Lower lobe of right lung (tissue), 2 donors: ENCODE measurements around the gene DPYSL4. TPM values are rescaled to one million over a fixed set of nuclear protein-coding genes. Genes with fewer than 3 reads are reported as not detected.
"Not testable (repeated sequence)": the region's sequence is repeated elsewhere in the genome, so short reads cannot be mapped to it uniquely, and the experiment has no call there.

Experiments used
- ATAC-seq, 2 donors: fragments of 200-7000 bp; cut with Tn5 transposase; one replicate each; pipeline ENCODE4 v1.9.1; 2020 to 2022; ENCODE audit warnings: mild to moderate bottlenecking in 2 of 2, moderate library complexity in 2 of 2
- DNase-seq: peaks from one replicate; pipeline ENCODE4 v3.0.0-alpha.2; 2020
- H3K27ac ChIP-seq: fragments of 200-600 bp; one replicate; pipeline ENCODE4 v1.8.0; 2022
- H3K27me3 ChIP-seq: fragments of 200-600 bp; one replicate; pipeline ENCODE4 v1.8.0; 2022; ENCODE audit warnings: low read depth
- H3K36me3 ChIP-seq: fragments of 200-600 bp; one replicate; pipeline ENCODE4 v1.8.0; 2022; ENCODE audit warnings: mild to moderate bottlenecking
- H3K4me1 ChIP-seq: fragments of 200-600 bp; one replicate; pipeline ENCODE4 v1.8.0; 2022
- H3K4me3 ChIP-seq: fragments of 200-600 bp; one replicate; pipeline ENCODE4 v1.8.0; 2022; ENCODE audit warnings: mild to moderate bottlenecking
- H3K9me3 ChIP-seq: fragments of 200-600 bp; one replicate; pipeline ENCODE4 v1.8.0; 2022
- intact Hi-C: fragments of 100-400 bp; cut with DNase I; formaldehyde crosslinking; loops from one replicate; pipeline ENCODE4 v1.11.0; 2022
- total RNA-seq: library from RNA; stranded (reverse); fragmentation: NEBNext Ultra II Directional; extraction: Animal tissue kit (Norgen Biotek cat#: 25700); gene quantifications from one replicate; pipeline ENCODE4 v1.2.1, GENCODE V29; 2021
- TF ChIP-seq, protein P1 (sequence below): fragments of 200-600 bp; IDR thresholded peaks from one replicate; pipeline ENCODE4 v1.8.0; 2022; ENCODE audit warnings: antibody characterized with exemption, mild to moderate bottlenecking
- donor health status: DM: no; HTN: yes; CAD: no; lungs with severe emphysema.

Gene DPYSL4
- total RNA-seq, 1 donor from 2014 or later = 2.1 TPM

DNA sequence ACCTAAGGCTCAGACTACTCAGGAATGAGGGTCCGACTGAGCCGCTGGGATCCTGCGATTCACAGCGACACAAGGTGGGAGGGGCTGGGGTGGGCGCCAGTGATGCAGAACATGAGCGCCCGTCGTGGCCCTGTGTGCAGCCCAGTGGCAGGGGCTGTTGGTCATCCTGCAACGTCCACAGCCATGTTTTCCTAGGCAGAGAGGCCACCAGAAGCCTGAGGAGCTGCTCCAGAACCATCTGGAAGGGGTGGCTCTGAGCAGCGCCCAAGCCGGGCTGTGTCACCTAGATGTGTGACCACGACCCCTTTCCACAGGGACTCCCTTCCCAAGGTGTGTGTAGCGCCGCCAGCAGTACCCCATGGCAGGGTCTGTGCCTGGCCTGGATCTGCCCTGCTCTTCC lies 24.5 kb downstream of the DPYSL4 start:
- intact Hi-C loops = no loop called here
- no peaks in the 10 kb centered on the region for H3K27me3 ChIP-seq
- DNase-seq (no peak), ATAC-seq (no peak)
- no peak overlapping the region for H3K27ac ChIP-seq
- H3K36me3 ChIP-seq = no peaks in the 10 kb centered on the region
- no peaks in the 10 kb centered on the region for H3K4me1 ChIP-seq
- no peak overlapping the region for H3K4me3 ChIP-seq
- peaks cover 10% of the 10 kb centered on the region for H3K9me3 ChIP-seq
- TF ChIP-seq, protein P1, sequence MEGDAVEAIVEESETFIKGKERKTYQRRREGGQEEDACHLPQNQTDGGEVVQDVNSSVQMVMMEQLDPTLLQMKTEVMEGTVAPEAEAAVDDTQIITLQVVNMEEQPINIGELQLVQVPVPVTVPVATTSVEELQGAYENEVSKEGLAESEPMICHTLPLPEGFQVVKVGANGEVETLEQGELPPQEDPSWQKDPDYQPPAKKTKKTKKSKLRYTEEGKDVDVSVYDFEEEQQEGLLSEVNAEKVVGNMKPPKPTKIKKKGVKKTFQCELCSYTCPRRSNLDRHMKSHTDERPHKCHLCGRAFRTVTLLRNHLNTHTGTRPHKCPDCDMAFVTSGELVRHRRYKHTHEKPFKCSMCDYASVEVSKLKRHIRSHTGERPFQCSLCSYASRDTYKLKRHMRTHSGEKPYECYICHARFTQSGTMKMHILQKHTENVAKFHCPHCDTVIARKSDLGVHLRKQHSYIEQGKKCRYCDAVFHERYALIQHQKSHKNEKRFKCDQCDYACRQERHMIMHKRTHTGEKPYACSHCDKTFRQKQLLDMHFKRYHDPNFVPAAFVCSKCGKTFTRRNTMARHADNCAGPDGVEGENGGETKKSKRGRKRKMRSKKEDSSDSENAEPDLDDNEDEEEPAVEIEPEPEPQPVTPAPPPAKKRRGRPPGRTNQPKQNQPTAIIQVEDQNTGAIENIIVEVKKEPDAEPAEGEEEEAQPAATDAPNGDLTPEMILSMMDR = no peak

DNA sequence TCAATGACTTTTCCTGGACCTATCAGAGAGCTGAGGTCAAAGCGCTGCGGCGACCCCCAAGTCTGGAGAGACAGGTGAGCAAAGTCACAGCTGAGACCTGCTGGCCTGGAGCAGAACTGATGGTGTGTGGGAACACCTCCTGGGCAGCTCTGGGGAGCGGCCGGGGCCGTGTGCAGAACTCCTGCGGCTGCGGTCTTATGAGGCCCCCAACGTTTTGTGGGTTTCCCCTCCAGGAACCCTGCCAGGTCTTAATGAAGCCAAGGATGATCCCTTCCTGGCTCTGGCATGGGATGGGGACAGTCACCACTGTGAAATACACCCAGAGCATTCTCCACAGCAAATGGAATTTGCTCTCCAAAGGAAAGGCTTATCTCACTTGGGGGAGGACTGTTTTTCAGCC lies 26.1 kb downstream of the DPYSL4 start:
- ATAC-seq = no peak
- Histone ChIP-seq H3K9me3 (peaks cover 10% of the 10 kb centered on the region), H3K27ac (no peak overlapping the region), H3K36me3 (no peaks in the 10 kb centered on the region), H3K4me1 (no peaks in the 10 kb centered on the region), H3K27me3 (no peaks in the 10 kb centered on the region), H3K4me3 (no peak overlapping the region)
- TF ChIP-seq, protein P1 = no peak
- no peak for DNase-seq
- intact Hi-C loops = no loop called here

DNA sequence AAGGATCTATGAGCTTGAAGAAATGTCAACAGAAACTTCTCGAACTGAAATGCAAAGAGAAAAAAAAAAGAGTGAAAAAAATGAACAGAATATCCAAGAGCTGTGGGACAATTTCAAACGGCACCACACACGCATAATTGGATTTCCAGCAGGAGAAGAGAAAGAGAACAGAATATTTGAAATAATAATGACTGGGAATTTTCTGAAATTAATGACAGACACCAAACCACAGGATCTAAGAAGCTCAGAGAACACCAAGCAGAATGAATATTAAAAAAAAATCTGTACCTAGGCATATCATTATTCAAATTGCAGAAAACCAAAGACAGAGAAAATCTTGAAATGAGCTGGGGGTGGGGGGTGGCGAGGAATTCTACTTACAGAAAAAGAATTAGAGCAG lies 27.2 kb downstream of the DPYSL4 start:
- intact Hi-C loops = no loop called here
- DNase-seq (no peak), ATAC-seq (no peak)
- Histone ChIP-seq H3K9me3 (peaks cover 10% of the 10 kb centered on the region), H3K36me3 (no peaks in the 10 kb centered on the region), H3K4me1 (no peaks in the 10 kb centered on the region), H3K27ac (no peak overlapping the region), H3K4me3 (no peak overlapping the region), H3K27me3 (no peaks in the 10 kb centered on the region)
- TF ChIP-seq, protein P1 = no peak

DNA sequence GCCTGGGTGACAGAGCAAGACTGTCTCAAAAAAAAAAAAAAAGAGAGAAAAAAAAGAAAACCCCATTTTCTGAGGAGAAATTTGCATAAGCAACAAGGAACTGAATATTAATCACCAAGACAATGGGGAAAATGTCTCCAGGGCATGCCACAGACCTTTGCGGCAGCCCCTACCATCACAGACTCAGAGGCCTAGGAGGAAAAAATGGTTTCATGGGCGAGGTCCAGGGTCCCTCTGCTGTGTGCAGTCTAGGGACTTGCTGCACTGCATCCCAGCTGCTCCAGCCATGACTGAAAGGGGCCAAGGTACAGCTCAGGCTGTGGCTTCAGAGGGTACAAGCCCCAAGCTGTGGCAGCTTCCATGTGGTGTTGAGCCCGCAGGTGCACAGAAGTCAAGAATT lies 29.7 kb downstream of the DPYSL4 start:
- H3K36me3 ChIP-seq, H3K27ac ChIP-seq, H3K27me3 ChIP-seq, DNase-seq, ATAC-seq, H3K4me1 ChIP-seq, intact Hi-C loops, H3K4me3 ChIP-seq: not testable (repeated sequence)
- peaks cover 10% of the 10 kb centered on the region for H3K9me3 ChIP-seq

DNA sequence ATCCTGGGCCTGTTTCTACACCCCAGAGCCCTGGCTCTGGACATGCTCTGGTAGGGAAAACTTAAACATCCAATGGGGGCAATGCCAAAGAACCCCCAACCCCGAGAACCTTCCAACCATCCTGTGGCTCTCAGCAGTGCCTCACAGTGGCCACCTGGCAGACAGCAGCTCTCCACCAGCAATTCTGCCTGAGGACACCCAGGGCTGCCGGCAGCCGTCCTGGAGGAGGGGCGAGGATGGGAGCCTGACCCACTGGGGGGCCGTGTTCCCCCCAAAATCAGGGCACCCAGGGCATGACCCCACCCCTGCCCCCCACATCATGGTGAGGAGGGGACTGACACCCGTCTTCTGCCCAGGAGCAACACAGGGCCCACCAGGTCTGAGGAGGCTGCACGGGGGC lies 32.7 kb downstream of the DPYSL4 start:
- no peak for DNase-seq

DNA sequence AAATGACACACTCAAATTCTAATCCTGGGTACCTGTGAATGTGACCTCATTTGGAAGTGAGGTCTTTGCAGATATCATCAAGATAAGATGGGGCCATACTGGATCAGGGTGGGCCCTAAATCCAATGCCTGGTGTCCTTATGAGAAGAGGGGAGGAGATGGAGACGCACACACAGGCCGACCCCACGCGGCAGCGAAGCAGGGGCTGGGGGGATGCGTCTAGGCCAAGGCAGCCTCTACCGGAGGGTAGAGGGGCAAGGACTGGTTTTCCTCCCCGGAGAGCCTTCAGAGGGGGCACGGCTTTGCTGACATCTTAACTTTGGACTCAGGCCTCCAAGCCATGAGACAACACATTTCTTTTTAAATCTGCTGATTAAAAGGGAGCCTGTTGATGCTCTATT lies 33.3 kb downstream of the DPYSL4 start:
- ATAC-seq (no peak), DNase-seq (no peak)
- TF ChIP-seq, protein P1 = no peak
- Histone ChIP-seq H3K36me3 (no peaks in the 10 kb centered on the region), H3K4me1 (peaks cover 7% of the 10 kb centered on the region), H3K27me3 (no peaks in the 10 kb centered on the region), H3K9me3 (peaks cover 3% of the 10 kb centered on the region), H3K27ac (no peak overlapping the region), H3K4me3 (no peak overlapping the region)
- intact Hi-C loops = loop anchor here (10.0 kb wide), 1 partner anchor 125 kb away; no protein-coding TSS in a partner anchor

More for the DNA sequence above, 32.7 kb downstream of the DPYSL4 start:
- Histone ChIP-seq H3K9me3 (peaks cover 4% of the 10 kb centered on the region), H3K27me3 (no peaks in the 10 kb centered on the region), H3K4me3 (no peak overlapping the region), H3K36me3 (no peaks in the 10 kb centered on the region), H3K27ac (no peak overlapping the region), H3K4me1 (peaks cover 7% of the 10 kb centered on the region)
- intact Hi-C loops = no loop called here
- TF ChIP-seq, protein P1 = no peak
- no peak for ATAC-seq

DNA sequence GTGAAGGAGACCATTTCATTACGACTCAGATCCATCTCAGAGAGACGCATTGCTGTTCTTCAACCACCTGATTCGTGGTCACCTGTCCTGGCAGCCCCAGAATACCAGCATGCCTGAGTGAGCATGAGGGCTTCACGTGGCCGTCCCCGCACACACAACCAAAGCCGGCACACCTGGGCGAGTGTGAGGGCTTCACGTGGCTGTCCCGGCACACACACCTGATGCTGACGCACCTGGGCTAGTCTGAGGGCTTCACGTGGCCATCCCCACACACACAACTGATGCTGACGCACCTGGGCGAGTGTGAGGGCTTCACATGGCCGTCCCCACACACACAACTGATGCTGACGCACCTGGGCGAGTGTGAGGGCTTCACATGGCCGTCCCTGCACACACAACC lies 34.2 kb downstream of the DPYSL4 start:
- DNase-seq, ATAC-seq, H3K27ac ChIP-seq, H3K27me3 ChIP-seq, H3K36me3 ChIP-seq, H3K4me1 ChIP-seq, H3K4me3 ChIP-seq, H3K9me3 ChIP-seq: not testable (repeated sequence)
- intact Hi-C loops = loop anchor here (10.0 kb wide), 1 partner anchor 124 kb away; no protein-coding TSS in a partner anchor
